Endothelial cell of umbilical vein (primary cell): Measurements from ENCODE around the gene TOR4A. TPM values are rescaled to one million over a fixed set of nuclear protein-coding genes. Genes with fewer than 3 reads are reported as not detected.

Source experiments
- BruUV-seq: library from RNA; stranded (reverse); fragments of 400-500 nt; replicated peaks from 2 replicates; lab custom pipeline; 2021; lab: Mats Ljungman, UMichigan
- CTCF ChIA-PET: fragments of 300-600, 350-600 bp; sonication (Branson Sonifier 250); formaldehyde crosslinking; loops from one replicate; lab custom pipeline; 2021; ENCODE audit warnings: antibody characterized with exemption, inconsistent platforms; lab: Charles Lee
- POLR2A ChIA-PET: fragments of 300-600, 350-600 bp; sonication (Branson Sonifier 250); formaldehyde crosslinking; loops from one replicate; lab custom pipeline; 2021; ENCODE audit warnings: antibody characterized with exemption, inconsistent platforms; lab: Charles Lee
- DNase-seq: peaks from one replicate; pipeline ENCODE4 v3.0.0-alpha.2; 2011; ENCODE audit warnings: low read depth, low spot score
- FAIRE-seq: peaks from 2 replicates; lab custom pipeline; 2011; peaks lifted over from hg19 to GRCh38; lab: Jason Lieb, UNC
- H2AFZ ChIP-seq: 2 replicates; pipeline ENCODE4 v1.6.0; 2012; ENCODE audit warnings: low read depth, low read length, control low read depth, inconsistent platforms
- H3K27ac ChIP-seq: 2 replicates; pipeline ENCODE4 v1.5.1; 2011; ENCODE audit warnings: low read depth, mild to moderate bottlenecking, control low read depth, low read length, moderate library complexity; ENCODE audit not compliant: insufficient read depth
- H3K27me3 ChIP-seq, 2 experiments: 2 replicates each; pipeline versions ENCODE4 v1.6.0 to v1.6.1; 2011; ENCODE audit warnings: low read length in 2 of 2, mixed read lengths in 1 of 2; ENCODE audit not compliant: control insufficient read depth in 2 of 2, insufficient read depth in 2 of 2
- H3K36me3 ChIP-seq, 2 experiments: 2 replicates in 1 of 2; 3 replicates in 1 of 2; pipeline ENCODE4 v1.5.1; 2011; ENCODE audit warnings: low read length in 2 of 2, mild to moderate bottlenecking in 1 of 2, moderate library complexity in 1 of 2; ENCODE audit not compliant: control insufficient read depth in 2 of 2, insufficient read depth in 2 of 2; ENCODE audit errors: extremely low read depth in 1 of 2
- H3K4me1 ChIP-seq: 3 replicates; pipeline ENCODE4 v1.5.1; 2011; ENCODE audit warnings: mild to moderate bottlenecking, low read length; ENCODE audit not compliant: control insufficient read depth, insufficient read depth; ENCODE audit errors: extremely low read depth
- H3K4me2 ChIP-seq: 2 replicates; pipeline ENCODE4 v1.6.1; 2011; ENCODE audit warnings: low read length, control low read depth, mixed read lengths; ENCODE audit not compliant: insufficient read depth
- H3K4me3 ChIP-seq, 3 experiments: fragments of 200-600 bp in 1 of 3; sonication (generic), shearing (Covaris generic) in 1 of 3; replicated peaks in 1 of 3; 2 replicates each; pipeline ENCODE4 v1.5.1; 2011 to 2016; ENCODE audit warnings: control low read depth in 3 of 3, low read length in 3 of 3, mild to moderate bottlenecking in 2 of 3, inconsistent platforms in 1 of 3, low read depth in 1 of 3, moderate library complexity in 1 of 3; ENCODE audit not compliant: insufficient read depth in 1 of 3
- H3K79me2 ChIP-seq: 2 replicates; pipeline ENCODE4 v1.6.0; 2012; ENCODE audit warnings: low read length, inconsistent platforms; ENCODE audit not compliant: control insufficient read depth, insufficient read depth
- H3K9ac ChIP-seq: replicated peaks from 2 replicates; pipeline ENCODE3; 2011; ENCODE audit warnings: low read length, control low read depth; ENCODE audit not compliant: insufficient read depth; ENCODE audit errors: extremely low read depth
- H3K9me1 ChIP-seq: replicated peaks from 3 replicates; pipeline ENCODE4 v1.6.0; 2011; ENCODE audit warnings: mild to moderate bottlenecking, low read length; ENCODE audit not compliant: control insufficient read depth, insufficient read depth; ENCODE audit errors: extremely low read depth
- H3K9me3 ChIP-seq: replicated peaks from 2 replicates; pipeline ENCODE4 v1.5.1; 2012; ENCODE audit warnings: low read length, inconsistent platforms; ENCODE audit not compliant: control insufficient read depth, insufficient read depth
- H4K20me1 ChIP-seq: replicated peaks from 2 replicates; pipeline ENCODE3; 2011; ENCODE audit warnings: mild to moderate bottlenecking, low read length; ENCODE audit not compliant: control insufficient read depth, insufficient read depth; ENCODE audit errors: extremely low read depth
- CTCF ChIP-seq, 2 donors: IDR thresholded peaks; 1 replicate in 1 of 2; 2 replicates in 1 of 2; pipeline ENCODE4 v1.5.1; 2011; ENCODE audit warnings: low read length in 2 of 2, mild to moderate bottlenecking in 2 of 2, moderate library complexity in 2 of 2, control low read depth in 1 of 2, inconsistent platforms in 1 of 2, low read depth in 1 of 2; ENCODE audit not compliant: insufficient read depth in 1 of 2; ENCODE audit errors: extremely low read depth in 1 of 2
- EZH2 ChIP-seq: IDR thresholded peaks from 2 replicates; pipeline ENCODE4 v1.6.1; 2012; ENCODE audit warnings: borderline replicate concordance, low read depth, mild to moderate bottlenecking, moderate library complexity, low read length, inconsistent platforms; ENCODE audit not compliant: severe bottlenecking
- FOS ChIP-seq: IDR thresholded peaks from 2 replicates; pipeline ENCODE4 v1.6.1; 2011; ENCODE audit warnings: mild to moderate bottlenecking, low read length, moderate library complexity, borderline replicate concordance; ENCODE audit not compliant: insufficient read depth
- GATA2 ChIP-seq: IDR thresholded peaks from 2 replicates; pipeline ENCODE4 v1.7.0; 2011; ENCODE audit warnings: low read depth, mild to moderate bottlenecking, moderate library complexity, mixed read lengths, low read length; ENCODE audit not compliant: insufficient read length, insufficient read depth
- JUN ChIP-seq: IDR thresholded peaks from 2 replicates; pipeline ENCODE4 v1.6.1; 2011; ENCODE audit warnings: borderline replicate concordance, low read depth; ENCODE audit not compliant: insufficient read length, insufficient read depth
- MYC ChIP-seq: IDR thresholded peaks from one replicate; pipeline ENCODE4 v1.6.1; 2011; ENCODE audit warnings: mild to moderate bottlenecking, low read depth, low read length
- POLR2A ChIP-seq: IDR thresholded peaks from 2 replicates; pipeline ENCODE4 v1.6.1; 2012; ENCODE audit warnings: low read depth, mild to moderate bottlenecking, control low read depth, low read length
- POLR2AphosphoS5 ChIP-seq: IDR thresholded peaks from 2 replicates; pipeline ENCODE4 v1.6.1; 2012; ENCODE audit warnings: low read depth, mild to moderate bottlenecking, control low read depth, low read length, moderate library complexity; ENCODE audit not compliant: insufficient read depth
- dilution Hi-C: fragments of 300-500 bp; cut with MboI; formaldehyde crosslinking; loops from one replicate; pipeline ENCODE4 v1.15.0; 2019; ENCODE audit warnings: low sequenced_read_pairs; ENCODE audit not compliant: extremely low pct_ligation_motif_present
- intact Hi-C: fragments of 100-400 bp; cut with micrococcal nuclease; formaldehyde crosslinking; loops from one replicate; pipeline ENCODE4 v1.10.0; 2022
- polyA plus RNA-seq, 4 experiments: library from polyadenylated mRNA; depleted of rRNA in 3 of 4; stranded (reverse) in 3 of 4; unstranded in 1 of 4; fragments of >200 nt; gene quantifications; 2 replicates each; pipeline versions ENCODE4 v1.2.1 to v1.2.3, GENCODE V29; 2011 to 2012; ENCODE audit warnings: missing spikeins in 1 of 4
- total RNA-seq: library from RNA; stranded (reverse); gene quantifications from 2 replicates; pipeline ENCODE4 v1.2.3, GENCODE V29; 2021
- TF ChIP-seq, protein P1 (sequence below): IDR thresholded peaks from 2 replicates; pipeline ENCODE4 v1.6.1; 2011; ENCODE audit not compliant: insufficient read depth, insufficient read length

Gene TOR4A
- total and polyA plus RNA-seq, 2 donors (not counting 3 experiments of a cell fraction or from before 2014, with no cell fraction given): 32.4 to 48.0 TPM

GRCh38 chr9:137313326-137313936, 35.9 kb downstream of the TOR4A start:
- Histone ChIP-seq H3K79me2 (no peaks in the 10 kb centered on the region), H3K9me1 (no peaks in the 10 kb centered on the region), H3K9me3 (no peaks in the 10 kb centered on the region), H3K27ac (no peak overlapping the region), H4K20me1 (no peaks in the 10 kb centered on the region), H3K4me1 (peaks cover 9% of the 10 kb centered on the region), H3K27me3 (no peaks in the 10 kb centered on the region), H3K36me3 (no peaks in the 10 kb centered on the region), H3K4me2 (no peak overlapping the region), H2AFZ (no peak overlapping the region), H3K9ac (no peak overlapping the region), H3K4me3 (no peak overlapping the region)
- FAIRE-seq (no peak), DNase-seq (no peak)
- BruUV-seq: no TSS peak
- intact Hi-C loops (no loop called here), dilution Hi-C loops (no loop called here)
- POLR2A ChIA-PET: interaction anchor here (0.5 kb wide), 1 partner anchor 349 kb away, joined by 3 read pairs; no protein-coding TSS in a partner anchor
- TF ChIP-seq POLR2AphosphoS5 (no peak), JUN (no peak), EZH2 (no peak), CTCF (IDR thresholded peaks at IDR 0.05; ENCODE audit: extremely low read depth in 1 of 2, insufficient read depth in 1 of 2, low read depth in 1 of 2, low read length in 2 of 2) (no peak), FOS (no peak), POLR2A (no peak), MYC (no peak), GATA2 (no peak)
- TF ChIP-seq, protein P1, sequence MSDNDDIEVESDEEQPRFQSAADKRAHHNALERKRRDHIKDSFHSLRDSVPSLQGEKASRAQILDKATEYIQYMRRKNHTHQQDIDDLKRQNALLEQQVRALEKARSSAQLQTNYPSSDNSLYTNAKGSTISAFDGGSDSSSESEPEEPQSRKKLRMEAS: no peak
- CTCF ChIA-PET: interaction anchor here (1.3 to 1.9 kb wide), 2 partner anchors 11 to 25 kb away, joined by 4 to 14 read pairs; partner anchors contain the start of gene NRARP
